Omental fat pad (tissue), 4 donors: Measurements from ENCODE around the gene GIPC3. TPM values are rescaled to one million over a fixed set of nuclear protein-coding genes. Genes with fewer than 3 reads are reported as not detected.

Source experiments
- ATAC-seq: fragments of 150-250 bp; one replicate; pipeline ENCODE4 v1.9.1; 2016; ENCODE audit warnings: mild to moderate bottlenecking, moderate library complexity; ENCODE audit not compliant: low FRiP score
- DNase-seq: peaks from one replicate; pipeline ENCODE4 v3.0.0-alpha.2; 2019; ENCODE audit warnings: low spot score
- CTCF ChIP-seq, 3 donors: fragments of 450-650 bp; IDR thresholded peaks; one replicate each; pipeline ENCODE4 v1.5.1; 2016 to 2017; ENCODE audit warnings: antibody characterized with exemption in 3 of 3, mild to moderate bottlenecking in 3 of 3, moderate library complexity in 2 of 3
- total RNA-seq, 4 donors: library from RNA; depleted of rRNA; stranded (reverse); fragments of >200 nt; gene quantifications; one replicate each; pipeline ENCODE4 v1.1.0, GENCODE V29; 2016

GIPC3 gene
- total RNA-seq, 4 donors from 2014 or later: 0.56 to 3.0 (median 1.0) TPM

- DNase-seq: no peak
- no peak for TF ChIP-seq CTCF (IDR thresholded peaks at IDR 0.05)
- no peak for ATAC-seq
These were observed 46.9 kb upstream of the GIPC3 start for GRCh38 chr19:3538258-3538929.

GRCh38 chr19:3538965-3539755 lies 46.1 kb upstream of the GIPC3 start, which contains the start of gene TEKTIP1:
Gene TEKTIP1, plus strand, starts transcription at chr19:3539174. Its CDS starts 4 bp downstream, at chr19:3539178.
- TF ChIP-seq CTCF (IDR thresholded peaks at IDR 0.05): no peak
- DNase-seq (no peak), ATAC-seq (no peak)

GRCh38 chr19:3539756-3540118 lies 45.5 kb upstream of the GIPC3 start:
- TF ChIP-seq CTCF (IDR thresholded peaks at IDR 0.05): no peak
- ATAC-seq (no peak), DNase-seq (no peak)

- ATAC-seq (no peak), DNase-seq (no peak)
- TF ChIP-seq CTCF (IDR thresholded peaks at IDR 0.05): no peak
These were observed 41.9 kb upstream of the GIPC3 start for GRCh38 chr19:3543150-3544057.

- no peak for TF ChIP-seq CTCF (IDR thresholded peaks at IDR 0.05)
- ATAC-seq (no peak), DNase-seq (no peak)
These were observed 41.3 kb upstream of the GIPC3 start for GRCh38 chr19:3544058-3544376.

GRCh38 chr19:3544742-3545668 lies 40.3 kb upstream of the GIPC3 start:
- peak; percentile 87 for DNase-seq
- ATAC-seq: no peak
- TF ChIP-seq CTCF (IDR thresholded peaks at IDR 0.05): peak in 1 of 3 donors; percentile 47
